C4-2B (cell line): ENCODE measurements around the gene NME7.

Experiments
- H3K27ac ChIP-seq: fragments of 450-650 bp; 2 replicates; pipeline ENCODE4 v1.5.1; 2017
- CTCF ChIP-seq: fragments of 450-650 bp; conservative IDR thresholded peaks from 2 replicates; pipeline ENCODE4 v1.5.1; 2017; ENCODE audit warnings: mild to moderate bottlenecking
- ZFX ChIP-seq: fragments of 450-650 bp; IDR thresholded peaks from 2 replicates; pipeline ENCODE4 v1.6.1; 2017

Gene NME7

GRCh38 chr1:169149555-169150286, 217.9 kb downstream of the NME7 start:
- TF ChIP-seq ZFX (no peak), CTCF (no peak)
- no peak overlapping the region for H3K27ac ChIP-seq

- TF ChIP-seq CTCF (no peak), ZFX (no peak)
Observed at GRCh38 chr1:169148472-169149252, 218.9 kb downstream of the NME7 start.

GRCh38 chr1:169146576-169147214, 220.9 kb downstream of the NME7 start:
- H3K27ac ChIP-seq, result no peak overlapping the region
- TF ChIP-seq ZFX (no peak), CTCF (no peak)

More at GRCh38 chr1:169148472-169149252, 218.9 kb downstream of the NME7 start:
- no peak overlapping the region for H3K27ac ChIP-seq

GRCh38 chr1:169144941-169145626, 222.5 kb downstream of the NME7 start:
- TF ChIP-seq CTCF (no peak), ZFX (no peak)
- H3K27ac ChIP-seq, result no peak overlapping the region

GRCh38 chr1:169143984-169144383, 223.6 kb downstream of the NME7 start:
- H3K27ac ChIP-seq, result no peak overlapping the region
- no peak for TF ChIP-seq ZFX
- no peak for TF ChIP-seq CTCF

GRCh38 chr1:169143346-169143745, 224.3 kb downstream of the NME7 start:
- H3K27ac ChIP-seq, result no peak overlapping the region
- TF ChIP-seq CTCF (no peak), ZFX (no peak)
